NCI-H1092 (cell line): ENCODE measurements around the gene COG5.

ENCODE experiments used
- DNase-seq: peaks from one replicate; lab custom pipeline; 2025; lab: John Stamatoyannopoulos, UW

The COG5 gene

GRCh38 chr7:107330478-107330877 is 233.2 kb downstream of the COG5 start:
- DNase-seq: no peak

- no peak for DNase-seq
Observed at GRCh38 chr7:107327986-107328569, 235.6 kb downstream of the COG5 start.

- no peak for DNase-seq
Observed at GRCh38 chr7:107326061-107326460, 237.7 kb downstream of the COG5 start.

- DNase-seq: no peak
Observed at GRCh38 chr7:107322015-107322414, 241.7 kb downstream of the COG5 start.

GRCh38 chr7:107321611-107322010 is 242.1 kb downstream of the COG5 start:
- DNase-seq: no peak

GRCh38 chr7:107319724-107320228 is 243.9 kb downstream of the COG5 start:
- DNase-seq: no peak

GRCh38 chr7:107318523-107319160 is 245.1 kb downstream of the COG5 start:
- DNase-seq: no peak

- no peak for DNase-seq
Observed at GRCh38 chr7:107315716-107316220, 248.0 kb downstream of the COG5 start.

GRCh38 chr7:107313355-107313754 is 250.4 kb downstream of the COG5 start:
- no peak for DNase-seq

GRCh38 chr7:107312418-107312817 is 251.3 kb downstream of the COG5 start:
- no peak for DNase-seq

- no peak for DNase-seq
Observed at GRCh38 chr7:107309296-107309695, 254.4 kb downstream of the COG5 start.

- DNase-seq: no peak
Observed at GRCh38 chr7:107304636-107305035, 259.1 kb downstream of the COG5 start.

GRCh38 chr7:107304063-107304462 is 259.7 kb downstream of the COG5 start:
- DNase-seq: no peak

GRCh38 chr7:107302250-107302847 is 261.4 kb downstream of the COG5 start:
- DNase-seq: no peak

- no peak for DNase-seq
Observed at GRCh38 chr7:107294182-107294581, 269.5 kb downstream of the COG5 start.

GRCh38 chr7:107292591-107292990 is 271.1 kb downstream of the COG5 start:
- DNase-seq: no peak

- no peak for DNase-seq
Observed at GRCh38 chr7:107291434-107291833, 272.3 kb downstream of the COG5 start.

GRCh38 chr7:107286751-107287621 is 276.7 kb downstream of the COG5 start:
- DNase-seq: no peak

- no peak for DNase-seq
Observed at GRCh38 chr7:107284911-107285479, 278.7 kb downstream of the COG5 start.

- DNase-seq: no peak
Observed at GRCh38 chr7:107277331-107277730, 286.4 kb downstream of the COG5 start.

GRCh38 chr7:107276220-107276827 is 287.4 kb downstream of the COG5 start:
- no peak for DNase-seq
